GM12878 (cell line): Measurements from ENCODE around the gene ATP6V0A1.

Source experiments
- BHLHE40 ChIP-seq, 2 experiments: fragments of 450-650 bp in 1 of 2; IDR thresholded peaks; 2 replicates each; pipeline ENCODE4 v1.6.1; 2011 to 2017; ENCODE audit warnings: low read depth in 2 of 2, borderline replicate concordance in 1 of 2, improper control_type of control experiment in 1 of 2, low read length in 1 of 2, mild to moderate bottlenecking in 1 of 2
- CTCF ChIP-seq, 3 experiments: IDR thresholded peaks in 2 of 3; conservative IDR thresholded peaks in 1 of 3; 2 replicates each; pipeline ENCODE4 v1.5.1; 2011; ENCODE audit warnings: low read depth in 3 of 3, low read length in 3 of 3, mild to moderate bottlenecking in 3 of 3, control low read depth in 2 of 3, moderate library complexity in 2 of 3, inconsistent platforms in 1 of 3, mixed read lengths in 1 of 3; ENCODE audit not compliant: control insufficient read depth in 2 of 3, insufficient read depth in 1 of 3; ENCODE audit errors: extremely low read depth in 1 of 3
- E2F8 ChIP-seq: fragments of 450-650 bp; IDR thresholded peaks from 2 replicates; pipeline ENCODE4 v1.6.1; 2018; ENCODE audit warnings: mild to moderate bottlenecking, low read depth, moderate library complexity; ENCODE audit not compliant: partially characterized antibody
- ELK1 ChIP-seq: IDR thresholded peaks from 2 replicates; pipeline ENCODE4 v1.6.1; 2012; ENCODE audit warnings: low read depth, low read length, improper control_type of control experiment
- JUNB ChIP-seq: IDR thresholded peaks from 2 replicates; pipeline ENCODE4 v1.6.1; 2016; ENCODE audit warnings: antibody characterized with exemption, mild to moderate bottlenecking
- POLR2A ChIP-seq: IDR thresholded peaks from 2 replicates; pipeline ENCODE4 v1.6.1; 2011; ENCODE audit warnings: low read depth, mild to moderate bottlenecking, low read length
- TCF12 ChIP-seq: IDR thresholded peaks from 2 replicates; pipeline ENCODE4 v1.6.1; 2011; ENCODE audit warnings: low read depth, mild to moderate bottlenecking, low read length
- ZBTB40 ChIP-seq: fragments of 450-650 bp; IDR thresholded peaks from 2 replicates; pipeline ENCODE4 v1.6.1; 2016; ENCODE audit warnings: mild to moderate bottlenecking, moderate library complexity, borderline replicate concordance

GRCh38 chr17:42509841-42510240 is 51.2 kb downstream of the ATP6V0A1 start:
- TF ChIP-seq JUNB (no peak), ELK1 (no peak), CTCF (IDR thresholded peaks at IDR 0.05 in 2 of 3, conservative IDR thresholded peaks at IDR 0.05 in 1 of 3; ENCODE audit: control insufficient read depth in 2 of 3, extremely low read depth in 1 of 3, insufficient read depth in 1 of 3, low read depth in 3 of 3, low read length in 3 of 3) (no peak), POLR2A (no peak), TCF12 (no peak), ZBTB40 (no peak), BHLHE40 (IDR thresholded peaks at IDR 0.05; ENCODE audit: borderline replicate concordance in 1 of 2, low read depth in 2 of 2, low read length in 1 of 2) (no peak), E2F8 (no peak)
